HepG2 (cell line): ENCODE results near the gene ALKBH2. TPM values are rescaled to one million over a fixed set of nuclear protein-coding genes. Genes with fewer than 3 reads are reported as not detected.

ENCODE experiments used
- ARHGAP35 ChIP-seq: sonication (generic); formaldehyde crosslinking; IDR thresholded peaks from 2 replicates; pipeline ENCODE4 v1.9.0; 2022; ENCODE audit warnings: mild to moderate bottlenecking, inconsistent platforms, moderate library complexity, missing genetic modification reagents, borderline replicate concordance
- ATRX ChIP-seq: sonication (generic); formaldehyde crosslinking; IDR thresholded peaks from 2 replicates; pipeline ENCODE4 v1.4.0; 2020; ENCODE audit warnings: missing genetic modification reagents, borderline replicate concordance
- BRF2 ChIP-seq: sonication (generic); formaldehyde crosslinking; IDR thresholded peaks from 2 replicates; pipeline ENCODE4 v1.8.1; 2022; ENCODE audit warnings: mild to moderate bottlenecking, missing genetic modification reagents
- GABPA ChIP-seq, 2 experiments: IDR thresholded peaks; 2 replicates each; pipeline ENCODE4 v1.6.1; 2011 to 2016; ENCODE audit warnings: low read depth in 2 of 2, low read length in 1 of 2, missing biosample characterization in 1 of 2, missing genetic modification characterization in 1 of 2
- GZF1 ChIP-seq: sonication (generic); formaldehyde crosslinking; IDR thresholded peaks from 2 replicates; pipeline ENCODE4 v1.5.1; 2020; ENCODE audit warnings: mild to moderate bottlenecking, missing genetic modification reagents
- HNF4G ChIP-seq, 2 experiments: sonication (generic) in 1 of 2; formaldehyde crosslinking in 1 of 2; IDR thresholded peaks; 2 replicates each; pipeline versions ENCODE4 v1.4.0 to v1.6.1; 2011 to 2020; ENCODE audit warnings: borderline replicate concordance in 2 of 2, low read depth in 2 of 2, mild to moderate bottlenecking in 2 of 2, low read length in 1 of 2, missing genetic modification reagents in 1 of 2, moderate library complexity in 1 of 2
- IRF9 ChIP-seq: sonication (generic); formaldehyde crosslinking; IDR thresholded peaks from 2 replicates; pipeline ENCODE4 v1.8.0; 2022; ENCODE audit warnings: missing genetic modification reagents, mild to moderate bottlenecking, borderline replicate concordance
- MLXIP ChIP-seq: sonication (generic); formaldehyde crosslinking; IDR thresholded peaks from 2 replicates; pipeline ENCODE4 v1.9.0; 2021; ENCODE audit warnings: missing genetic modification reagents, borderline replicate concordance
- NFYB ChIP-seq: sonication (generic); formaldehyde crosslinking; IDR thresholded peaks from 2 replicates; pipeline ENCODE4 v1.4.0; 2020; ENCODE audit warnings: missing genetic modification reagents
- NR2F2 ChIP-seq: IDR thresholded peaks from 2 replicates; pipeline ENCODE4 v1.6.1; 2012; ENCODE audit warnings: low read depth, inconsistent platforms, borderline replicate concordance
- PBX3 ChIP-seq: sonication (generic); formaldehyde crosslinking; IDR thresholded peaks from 2 replicates; pipeline ENCODE4 v1.8.1; 2023; ENCODE audit warnings: missing genetic modification reagents, inconsistent platforms, borderline replicate concordance
- U2AF1 ChIP-seq: fragments of 200-400 bp; formaldehyde crosslinking; optimal IDR thresholded peaks from 2 replicates; pipeline ENCODE3; 2017; ENCODE audit warnings: mild to moderate bottlenecking, low read depth, low read length
- ZFP91 ChIP-seq: sonication (generic); formaldehyde crosslinking; IDR thresholded peaks from 2 replicates; pipeline ENCODE4 v1.9.0; 2022; ENCODE audit warnings: missing genetic modification reagents, mild to moderate bottlenecking, borderline replicate concordance
- ZNF20 ChIP-seq: sonication (generic); formaldehyde crosslinking; IDR thresholded peaks from 2 replicates; pipeline ENCODE4 v1.4.0; 2020; ENCODE audit warnings: mild to moderate bottlenecking, moderate library complexity, missing genetic modification reagents
- ZNF597 ChIP-seq: sonication (generic); formaldehyde crosslinking; IDR thresholded peaks from 2 replicates; pipeline ENCODE4 v1.5.0; 2020; ENCODE audit warnings: missing genetic modification reagents
- ZNF678 ChIP-seq: sonication (generic); formaldehyde crosslinking; IDR thresholded peaks from 2 replicates; pipeline ENCODE4 v1.4.0; 2020; ENCODE audit warnings: mild to moderate bottlenecking, missing genetic modification reagents
- ZNF709 ChIP-seq: sonication (generic); formaldehyde crosslinking; IDR thresholded peaks from 2 replicates; pipeline ENCODE4 v1.5.0; 2020; ENCODE audit warnings: mild to moderate bottlenecking, missing genetic modification reagents
- polyA plus RNA-seq, 8 experiments: library from polyadenylated mRNA; depleted of rRNA in 3 of 8; stranded (reverse) in 7 of 8; unstranded in 1 of 8; fragments of >200 nt; fragmentation: Illumina TruSeq in 4 of 8; extraction: Trizol in 4 of 8; gene quantifications; 2 replicates each; pipeline versions ENCODE4 v1.2.1 to v1.2.3, GENCODE V29; 2011 to 2016; ENCODE audit warnings: low read depth in 4 of 8, missing spikeins in 1 of 8, mixed read lengths in 1 of 8; ENCODE audit not compliant: insufficient read depth in 1 of 8
- total RNA-seq, 5 experiments: library from RNA; depleted of rRNA; stranded (reverse); fragments of >200 nt; fragmentation: Illumina TruSeq; extraction: Trizol; gene quantifications; 2 replicates each; pipeline ENCODE4 v1.2.3, GENCODE V29; 2016; ENCODE audit warnings: low read depth in 1 of 5

The ALKBH2 gene
- total and polyA plus RNA-seq, 2 of the 13 experiments (the other 11 are each of a cell fraction or from before 2014, with no cell fraction given): 21.0 to 40.5 TPM

GRCh38 chr12:109052414-109053323 lies 40.6 kb downstream of the ALKBH2 start, which contains the start of gene USP30 (continued):
- TF ChIP-seq MLXIP (no peak), ZNF678 (peak; percentile 57; the same call in 1 of the 2 replicates), ARHGAP35 (CRISPR knock-in tag) (peak; percentile 60; the same call in 1 of the 2 replicates), U2AF1 (no peak), ZNF709 (CRISPR knock-in tag) (no peak), ZFP91 (CRISPR knock-in tag) (peak; percentile 94; the same call in 1 of the 2 replicates), PBX3 (CRISPR knock-in tag) (no peak), GZF1 (CRISPR knock-in tag) (no peak), NR2F2 (no peak; the same call in 1 of the 2 replicates), ZNF597 (CRISPR knock-in tag) (no peak), IRF9 (CRISPR knock-in tag) (no peak; the same call in 1 of the 2 replicates), NFYB (CRISPR knock-in tag) (peak; percentile 14; the same call in 1 of the 2 replicates), HNF4G (IDR thresholded peaks at IDR 0.05; ENCODE audit: borderline replicate concordance, low read depth, low read length) (peak; percentile 48; the same call in 1 of the 2 replicates), HNF4G (CRISPR knock-in tag; IDR thresholded peaks at IDR 0.05; ENCODE audit: borderline replicate concordance, low read depth) (no peak), ZNF20 (no peak), BRF2 (CRISPR knock-in tag) (peak; percentile 38; the same call in 1 of the 2 replicates), GABPA (IDR thresholded peaks at IDR 0.05; ENCODE audit: low read depth, low read length) (peak; percentile 99), GABPA (CRISPR knock-in tag; IDR thresholded peaks at IDR 0.05; ENCODE audit: low read depth) (peak; percentile 98), ATRX (CRISPR knock-in tag) (no peak)
